H1 (cell line): ENCODE results near the gene PI4K2A. TPM values are rescaled to one million over a fixed set of nuclear protein-coding genes. Genes with fewer than 3 reads are reported as not detected.
"Not testable (repeated sequence)": the region's sequence is repeated elsewhere in the genome, so short reads cannot be mapped to it uniquely, and the experiment has no call there.

Source experiments
- CTCF ChIA-PET: fragments of 300-600 bp; sonication (Branson Sonifier 250); formaldehyde crosslinking; loops from one replicate; lab custom pipeline; 2021; ENCODE audit not compliant: partially characterized antibody; lab: Charles Lee
- POLR2A ChIA-PET: fragments of 300-600 bp; sonication (Branson Sonifier 250); formaldehyde crosslinking; loops from one replicate; lab custom pipeline; 2021; ENCODE audit warnings: inconsistent platforms; ENCODE audit not compliant: partially characterized antibody; lab: Charles Lee
- DNase-seq, 2 experiments: peaks; one replicate each; pipeline versions ENCODE4 v3.0.0 to v3.0.0-alpha.2; 2010 to 2022; ENCODE audit warnings: low spot score in 2 of 2, low read depth in 1 of 2, mixed read lengths in 1 of 2
- FAIRE-seq: peaks from 2 replicates; lab custom pipeline; 2011; peaks lifted over from hg19 to GRCh38; lab: Jason Lieb, UNC
- H2AFZ ChIP-seq: 2 replicates; pipeline ENCODE4 v1.8.1; 2012; ENCODE audit warnings: low read length, inconsistent platforms
- H2AK5ac ChIP-seq: 2 replicates; pipeline ENCODE4 v1.6.1; 2013; ENCODE audit warnings: low read depth, low read length
- H2BK120ac ChIP-seq: replicated peaks from 2 replicates; pipeline ENCODE3; 2013; ENCODE audit warnings: low read depth, low read length, inconsistent platforms
- H2BK12ac ChIP-seq: 2 replicates; pipeline ENCODE4 v1.6.1; 2013; ENCODE audit warnings: low read depth, low read length
- H2BK15ac ChIP-seq: 2 replicates; pipeline ENCODE4 v1.6.1; 2013; ENCODE audit warnings: low read length
- H2BK20ac ChIP-seq: 2 replicates; pipeline ENCODE4 v1.6.1; 2013; ENCODE audit warnings: low read length
- H2BK5ac ChIP-seq: 2 replicates; pipeline ENCODE4 v1.6.1; 2013; ENCODE audit warnings: low read depth, low read length
- H3K14ac ChIP-seq: 2 replicates; pipeline ENCODE4 v1.6.1; 2013; ENCODE audit warnings: inconsistent platforms; ENCODE audit not compliant: insufficient read length
- H3K18ac ChIP-seq: 2 replicates; pipeline ENCODE4 v1.6.1; 2013; ENCODE audit warnings: low read length; ENCODE audit errors: extremely low read depth
- H3K23ac ChIP-seq: 2 replicates; pipeline ENCODE4 v1.6.1; 2013; ENCODE audit warnings: inconsistent platforms; ENCODE audit not compliant: insufficient read length
- H3K23me2 ChIP-seq: 2 replicates; pipeline ENCODE4 v1.6.1; 2013; ENCODE audit warnings: low read depth, low read length
- H3K27ac ChIP-seq: 2 replicates; pipeline ENCODE4 v1.6.1; 2011; ENCODE audit warnings: low read depth, low read length, inconsistent platforms
- H3K27me3 ChIP-seq, 4 experiments: replicated peaks in 1 of 4; 1 replicate in 1 of 4; 2 replicates in 3 of 4; pipeline versions ENCODE4 v1.6.1 to v1.8.1; 2011 to 2013; ENCODE audit warnings: low read length in 3 of 4, mild to moderate bottlenecking in 3 of 4, inconsistent platforms in 2 of 4, mixed read lengths in 2 of 4, moderate library complexity in 1 of 4; ENCODE audit not compliant: control insufficient read depth in 3 of 4, insufficient read depth in 3 of 4; ENCODE audit errors: extremely low read depth in 1 of 4
- H3K36me3 ChIP-seq, 4 experiments: 2 replicates each; pipeline versions ENCODE4 v1.6.1 to v1.8.1; 2011 to 2013; ENCODE audit warnings: mild to moderate bottlenecking in 4 of 4, low read length in 3 of 4, moderate library complexity in 2 of 4, control low read depth in 1 of 4, inconsistent platforms in 1 of 4; ENCODE audit not compliant: insufficient read depth in 4 of 4, control insufficient read depth in 2 of 4
- H3K4ac ChIP-seq: replicated peaks from 2 replicates; pipeline ENCODE3; 2013; ENCODE audit warnings: low read length, low read depth, mixed read lengths, inconsistent platforms; ENCODE audit not compliant: insufficient read length
- H3K4me1 ChIP-seq, 4 experiments: replicated peaks in 1 of 4; 1 replicate in 1 of 4; 2 replicates in 3 of 4; pipeline versions ENCODE4 v1.6.1 to v1.8.1; 2011 to 2013; ENCODE audit warnings: low read length in 3 of 4, inconsistent platforms in 2 of 4, mixed read lengths in 1 of 4; ENCODE audit not compliant: insufficient read depth in 4 of 4, control insufficient read depth in 3 of 4
- H3K4me2 ChIP-seq, 2 experiments: 2 replicates each; pipeline versions ENCODE4 v1.6.1 to v1.8.1; 2011 to 2013; ENCODE audit warnings: low read depth in 2 of 2, low read length in 2 of 2, control low read depth in 1 of 2, inconsistent platforms in 1 of 2, mild to moderate bottlenecking in 1 of 2; ENCODE audit not compliant: insufficient read depth in 1 of 2
- H3K4me3 ChIP-seq, 4 experiments: fragments of 200-600, 300-600 bp in 1 of 4; sonication (generic), shearing (Covaris generic), sonication (Bioruptor Twin) in 1 of 4; 2 replicates each; pipeline versions ENCODE4 v1.5.1 to v1.8.1; 2011 to 2016; ENCODE audit warnings: low read length in 4 of 4, low read depth in 3 of 4, control low read depth in 2 of 4, inconsistent platforms in 2 of 4, mild to moderate bottlenecking in 2 of 4, mixed read lengths in 1 of 4, moderate library complexity in 1 of 4; ENCODE audit not compliant: insufficient read depth in 2 of 4; ENCODE audit errors: extremely low read depth in 1 of 4
- H3K56ac ChIP-seq: replicated peaks from 2 replicates; pipeline ENCODE3; 2013; ENCODE audit warnings: low read depth, mild to moderate bottlenecking, mixed read lengths, low read length, inconsistent platforms; ENCODE audit not compliant: insufficient read length
- H3K79me1 ChIP-seq: 2 replicates; pipeline ENCODE4 v1.6.1; 2013; ENCODE audit warnings: low read depth, low read length, control low read depth
- H3K79me2 ChIP-seq, 2 experiments: 2 replicates each; pipeline versions ENCODE4 v1.6.1 to v1.8.1; 2012 to 2013; ENCODE audit warnings: low read length in 2 of 2, mild to moderate bottlenecking in 2 of 2, inconsistent platforms in 1 of 2; ENCODE audit not compliant: insufficient read depth in 2 of 2, control insufficient read depth in 1 of 2
- H3K9ac ChIP-seq, 4 experiments: replicated peaks in 1 of 4; 1 replicate in 1 of 4; 2 replicates in 3 of 4; pipeline versions ENCODE4 v1.6.1 to v1.8.1; 2011 to 2013; ENCODE audit warnings: low read depth in 3 of 4, low read length in 3 of 4, control low read depth in 2 of 4, mild to moderate bottlenecking in 2 of 4, moderate library complexity in 2 of 4, inconsistent platforms in 1 of 4; ENCODE audit errors: extremely low read depth in 1 of 4
- H3K9me3 ChIP-seq, 2 experiments: 2 replicates each; pipeline versions ENCODE4 v1.6.1 to v1.8.1; 2012 to 2013; ENCODE audit warnings: mild to moderate bottlenecking in 2 of 2, moderate library complexity in 2 of 2, control low read depth in 1 of 2, inconsistent platforms in 1 of 2, low read depth in 1 of 2, low read length in 1 of 2, mixed read lengths in 1 of 2; ENCODE audit not compliant: insufficient read depth in 2 of 2
- H4K20me1 ChIP-seq, 2 experiments: replicated peaks in 1 of 2; 2 replicates each; pipeline versions ENCODE3 to v1.8.1; 2011 to 2013; ENCODE audit warnings: inconsistent platforms in 2 of 2, low read length in 2 of 2, mild to moderate bottlenecking in 1 of 2; ENCODE audit not compliant: insufficient read depth in 2 of 2, control insufficient read depth in 1 of 2
- H4K5ac ChIP-seq: 2 replicates; pipeline ENCODE4 v1.6.1; 2013; ENCODE audit warnings: low read length, low read depth, mixed read lengths, inconsistent platforms; ENCODE audit not compliant: insufficient read length
- H4K8ac ChIP-seq: 2 replicates; pipeline ENCODE4 v1.8.0; 2013; ENCODE audit warnings: mild to moderate bottlenecking, moderate library complexity, low read length, inconsistent platforms; ENCODE audit not compliant: insufficient read depth; ENCODE audit errors: extremely low read depth
- H4K91ac ChIP-seq: replicated peaks from 2 replicates; pipeline ENCODE3; 2013; ENCODE audit warnings: low read length, mixed read lengths, inconsistent platforms; ENCODE audit not compliant: insufficient read length
- WGBS, 2 experiments: shearing (Covaris generic) in 1 of 2; methylation state at CpG; one replicate each; pipeline versions ENCODE4 v1.1.6 to v1.1.7; 2013 to 2015; ENCODE audit warnings: low lambda C conversion rate in 2 of 2, mixed read lengths in 2 of 2, inconsistent platforms in 1 of 2, low coverage in 1 of 2, missing lambda C conversion rate in 1 of 2; ENCODE audit not compliant: insufficient replicate concordance in 2 of 2, insufficient coverage in 1 of 2, insufficient read length in 1 of 2; ENCODE audit errors: extremely low coverage in 1 of 2, missing lambda C conversion rate in 1 of 2; 5-methylcytosine and 5-hydroxymethylcytosine counted together
- polyA plus RNA-seq, 7 experiments: library from polyadenylated mRNA; depleted of rRNA in 3 of 7; stranded (reverse) in 5 of 7; unstranded in 2 of 7; fragments of >200 nt in 5 of 7; fragments of 200-250 nt in 2 of 7; gene quantifications; 1 replicate in 5 of 7; 2 replicates in 1 of 7; 4 replicates in 1 of 7; pipeline versions ENCODE4 v1.2.1 to v1.2.3, GENCODE V29; 2011 to 2013; ENCODE audit warnings: missing spikeins in 2 of 7, mixed read lengths in 2 of 7
- total RNA-seq: library from RNA; stranded (reverse); fragmentation: NEBNext Ultra II Directional; extraction: Animal tissue kit (Norgen Biotek cat#: 25700); gene quantifications from 2 replicates; pipeline ENCODE4 v1.2.1, GENCODE V29; 2021

The PI4K2A gene
- total and polyA plus RNA-seq, 2 of the 8 experiments (the other 6 are each of a cell fraction or from before 2014, with no cell fraction given): 20.7 to 21.9 TPM

- not testable (repeated sequence) for H3K4ac ChIP-seq, H3K4me1 ChIP-seq, H4K5ac ChIP-seq, DNase-seq, H4K8ac ChIP-seq, H3K27ac ChIP-seq, H2BK15ac ChIP-seq, H2BK120ac ChIP-seq, H3K18ac ChIP-seq, H2BK5ac ChIP-seq, H3K9ac ChIP-seq, H3K4me3 ChIP-seq, H3K9me3 ChIP-seq, H2BK20ac ChIP-seq, H2BK12ac ChIP-seq, H3K56ac ChIP-seq, H3K27me3 ChIP-seq, H2AFZ ChIP-seq, H3K23me2 ChIP-seq, H3K36me3 ChIP-seq, H3K4me2 ChIP-seq, H3K23ac ChIP-seq, H3K14ac ChIP-seq, H3K79me1 ChIP-seq, H2AK5ac ChIP-seq, H4K91ac ChIP-seq, FAIRE-seq
- Histone ChIP-seq H3K79me2 (peaks cover 0 to 26% of the 10 kb centered on the region in 2 experiments; a peak in 2 of 4 replicates), H4K20me1 (peaks cover 0 to 10% of the 10 kb centered on the region in 2 experiments)
- ChIA-PET POLR2A (interaction anchor here (0.8 to 1.2 kb wide), 2 partner anchors 74 to 96 kb away, joined by 3 read pairs; partner anchors contain the start of gene MARVELD1), CTCF (interaction anchor here (0.7 to 1.5 kb wide), 4 partner anchors 15 to 86 kb away, joined by 3 to 4 read pairs (median 3); partner anchors contain the start of gene ANKRD2)
- 97% methylated on average over 3 of the region's 3 CpGs; no CpG with 5 or more reads in 1 of the 2 experiments for WGBS, 2 experiments
Observed at GRCh38 chr10:97639090-97639489, 1.4 kb upstream of the PI4K2A start.
